ENCODE data around the gene ABI3BP.

DNA sequence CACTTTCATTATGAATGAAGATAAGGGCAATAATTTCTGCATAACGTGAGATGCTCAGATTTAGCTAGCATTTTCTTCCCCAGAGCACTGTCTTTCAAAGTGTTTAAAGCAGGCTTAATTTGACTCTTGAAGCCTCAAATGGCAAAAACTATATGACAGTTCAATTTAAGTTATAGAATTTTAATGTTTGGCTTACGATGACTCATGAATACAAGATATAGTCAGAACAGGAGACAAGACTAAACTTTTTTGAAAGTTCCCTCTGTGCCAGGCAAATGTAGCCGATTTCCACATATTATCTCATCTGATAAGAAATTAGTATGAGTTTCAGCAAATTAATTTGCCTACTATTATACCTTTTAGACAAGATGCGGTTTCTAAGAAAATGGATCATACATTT, 19.6 kb downstream of the ABI3BP start:
- TF ChIP-seq CTCF (IDR thresholded peaks at IDR 0.05) (no peak), POLR2A (IDR thresholded peaks at IDR 0.05) (no peak), EP300 (IDR thresholded peaks at IDR 0.05; ENCODE audit: low read depth) (no peak)

Data from transverse colon (tissue), 3 donors.